Esophagus muscularis mucosa (tissue), 4 donors: ENCODE results near the gene DYNLT3. TPM values are rescaled to one million over a fixed set of nuclear protein-coding genes. Genes with fewer than 3 reads are reported as not detected.

Experiments
- DNase-seq: peaks from one replicate; pipeline ENCODE4 v3.0.0-alpha.2; 2017; ENCODE audit errors: extremely low spot score
- H3K27ac ChIP-seq, 4 donors: fragments of 200-600 bp; sonication (generic); replicated peaks in 1 of 4; 1 replicate in 3 of 4; 2 replicates in 1 of 4; pipeline ENCODE4 v1.5.1; 2016 to 2019; ENCODE audit warnings: mild to moderate bottlenecking in 1 of 4
- H3K27me3 ChIP-seq, 4 donors: fragments of 200-600 bp; sonication (generic); one replicate each; pipeline versions ENCODE4 v1.5.1 to v1.6.0; 2016 to 2019
- H3K36me3 ChIP-seq, 4 donors: fragments of 200-600 bp; sonication (generic); one replicate each; pipeline ENCODE4 v1.5.1; 2016 to 2019
- H3K4me1 ChIP-seq, 4 donors: fragments of 200-600 bp; sonication (generic); one replicate each; pipeline ENCODE4 v1.5.1; 2016 to 2019
- H3K4me3 ChIP-seq, 4 donors: fragments of 200-600 bp; sonication (generic); 1 replicate in 2 of 4; 2 replicates in 2 of 4; pipeline ENCODE4 v1.5.1; 2016 to 2019; ENCODE audit warnings: mild to moderate bottlenecking in 4 of 4, moderate library complexity in 1 of 4
- H3K9me3 ChIP-seq, 4 donors: fragments of 200-600 bp; sonication (generic); 1 replicate in 3 of 4; 2 replicates in 1 of 4; pipeline ENCODE4 v1.5.1; 2016 to 2019
- EP300 ChIP-seq: sonication (generic); formaldehyde crosslinking; IDR thresholded peaks from one replicate; pipeline ENCODE4 v1.6.1; 2017; ENCODE audit warnings: antibody characterized with exemption
- POLR2A ChIP-seq: fragments of 450-650 bp; IDR thresholded peaks from one replicate; pipeline ENCODE4 v1.6.1; 2017; ENCODE audit warnings: antibody characterized with exemption, moderate library complexity, mild to moderate bottlenecking, low read depth
- POLR2AphosphoS5 ChIP-seq, 2 donors: sonication (generic); formaldehyde crosslinking; IDR thresholded peaks; one replicate each; pipeline ENCODE4 v1.6.1; 2017; ENCODE audit warnings: antibody characterized with exemption in 2 of 2
- WGBS: methylation state at CpG from one replicate; pipeline ENCODE4 v1.1.5; 2018; 5-methylcytosine and 5-hydroxymethylcytosine counted together
- intact Hi-C: fragments of 100-400 bp; cut with DNase I; formaldehyde crosslinking; loops from one replicate; pipeline ENCODE4 v1.15.1; 2023
- total RNA-seq, 4 donors: library from RNA; depleted of rRNA; stranded (reverse); fragments of >200 nt; gene quantifications; one replicate each; pipeline versions ENCODE4 v1.1.0 to v1.2.1, GENCODE V29; 2016
- TF ChIP-seq, protein P1 (sequence below), 3 experiments: fragments of 200-600 bp in 2 of 3; fragments of 450-650 bp in 1 of 3; sonication (generic) in 2 of 3; IDR thresholded peaks; one replicate each; pipeline ENCODE4 v1.5.1; 2017 to 2019; ENCODE audit warnings: antibody characterized with exemption in 3 of 3, mild to moderate bottlenecking in 2 of 3, moderate library complexity in 1 of 3

DYNLT3 gene
- total RNA-seq, 4 donors from 2014 or later: 37.7 to 55.7 (median 49.9) TPM

DNA sequence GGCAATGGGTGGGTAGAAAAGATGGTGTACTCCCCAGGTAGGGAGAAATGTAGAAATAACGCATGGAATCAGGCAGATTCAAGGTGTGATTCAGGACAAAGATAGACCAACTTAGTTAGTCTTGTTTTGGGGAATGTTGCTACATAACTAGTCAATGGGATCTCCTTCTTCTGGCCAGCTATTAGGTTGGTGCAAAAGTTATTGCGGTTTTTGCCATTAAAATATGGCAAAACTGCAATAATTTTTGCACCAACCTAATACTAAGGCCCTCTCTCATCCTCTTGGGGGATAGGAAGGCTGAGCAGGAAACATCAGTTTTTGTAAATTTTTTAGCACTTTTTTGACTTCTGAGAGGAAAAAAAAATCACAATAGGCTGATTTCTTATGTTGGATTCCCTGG, 44.3 kb downstream of the DYNLT3 start:
- no peaks in the 10 kb centered on the region for H3K4me1 ChIP-seq
- DNase-seq: no peak
- no peak overlapping the region for H3K27ac ChIP-seq
- no peak for TF ChIP-seq POLR2AphosphoS5 (IDR thresholded peaks at IDR 0.05)
- no peak for TF ChIP-seq POLR2A
- no peak for TF ChIP-seq EP300
- TF ChIP-seq, protein P1, sequence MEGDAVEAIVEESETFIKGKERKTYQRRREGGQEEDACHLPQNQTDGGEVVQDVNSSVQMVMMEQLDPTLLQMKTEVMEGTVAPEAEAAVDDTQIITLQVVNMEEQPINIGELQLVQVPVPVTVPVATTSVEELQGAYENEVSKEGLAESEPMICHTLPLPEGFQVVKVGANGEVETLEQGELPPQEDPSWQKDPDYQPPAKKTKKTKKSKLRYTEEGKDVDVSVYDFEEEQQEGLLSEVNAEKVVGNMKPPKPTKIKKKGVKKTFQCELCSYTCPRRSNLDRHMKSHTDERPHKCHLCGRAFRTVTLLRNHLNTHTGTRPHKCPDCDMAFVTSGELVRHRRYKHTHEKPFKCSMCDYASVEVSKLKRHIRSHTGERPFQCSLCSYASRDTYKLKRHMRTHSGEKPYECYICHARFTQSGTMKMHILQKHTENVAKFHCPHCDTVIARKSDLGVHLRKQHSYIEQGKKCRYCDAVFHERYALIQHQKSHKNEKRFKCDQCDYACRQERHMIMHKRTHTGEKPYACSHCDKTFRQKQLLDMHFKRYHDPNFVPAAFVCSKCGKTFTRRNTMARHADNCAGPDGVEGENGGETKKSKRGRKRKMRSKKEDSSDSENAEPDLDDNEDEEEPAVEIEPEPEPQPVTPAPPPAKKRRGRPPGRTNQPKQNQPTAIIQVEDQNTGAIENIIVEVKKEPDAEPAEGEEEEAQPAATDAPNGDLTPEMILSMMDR (IDR thresholded peaks at IDR 0.05): no peak
- no peaks in the 10 kb centered on the region for H3K27me3 ChIP-seq
- intact Hi-C loops: no loop called here
- 57% methylated on average over 2 of the region's 2 CpGs for WGBS
- no peaks in the 10 kb centered on the region for H3K36me3 ChIP-seq
- no peak overlapping the region for H3K4me3 ChIP-seq
- H3K9me3 ChIP-seq: no peaks in the 10 kb centered on the region

DNA sequence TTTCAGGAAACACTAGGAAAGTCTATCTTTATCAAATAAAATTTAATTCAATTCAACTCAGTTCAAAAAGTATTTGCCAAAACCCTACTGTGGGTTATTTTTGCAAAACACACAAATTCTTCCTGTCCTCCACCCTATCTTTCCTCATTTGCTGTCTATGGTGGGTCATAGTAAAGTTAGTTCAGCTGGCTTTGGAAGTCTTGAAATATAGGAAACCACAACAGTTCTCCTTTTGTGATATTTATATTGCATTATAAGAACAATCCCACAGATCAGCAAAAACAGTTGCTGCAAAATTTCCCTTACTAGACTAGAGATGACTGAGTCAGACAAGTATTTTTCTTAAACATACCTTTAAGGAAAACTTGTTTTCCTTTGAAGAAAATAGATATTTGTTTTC, 45.3 kb downstream of the DYNLT3 start:
- DNase-seq: no peak
- Histone ChIP-seq H3K27ac (no peak overlapping the region), H3K9me3 (no peaks in the 10 kb centered on the region), H3K4me3 (no peak overlapping the region), H3K27me3 (no peaks in the 10 kb centered on the region), H3K4me1 (no peaks in the 10 kb centered on the region), H3K36me3 (no peaks in the 10 kb centered on the region)
- TF ChIP-seq, protein P1 (IDR thresholded peaks at IDR 0.05): no peak
- TF ChIP-seq EP300 (no peak), POLR2A (no peak), POLR2AphosphoS5 (IDR thresholded peaks at IDR 0.05) (no peak)
- intact Hi-C loops: no loop called here

DNA sequence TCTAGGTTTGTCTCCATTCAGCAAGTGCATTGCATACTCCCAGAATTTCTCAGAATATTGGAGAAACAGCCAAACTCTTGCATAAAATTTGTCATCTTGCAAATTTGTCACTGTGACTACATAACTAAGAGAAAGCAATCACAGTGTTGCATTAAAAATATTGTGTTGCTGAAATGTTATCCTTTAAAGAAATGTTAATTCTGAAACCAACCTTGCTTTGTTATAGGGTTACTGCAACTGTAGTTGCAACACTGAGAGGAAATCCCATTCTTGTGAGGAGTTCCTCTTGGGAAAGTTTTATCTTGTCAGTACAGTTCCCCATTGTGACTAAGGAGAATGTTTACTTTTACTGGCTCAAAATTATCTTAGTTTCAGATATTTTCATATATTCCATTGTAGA, 46.7 kb downstream of the DYNLT3 start:
- DNase-seq: no peak
- Histone ChIP-seq H3K27ac (no peak overlapping the region), H3K27me3 (no peaks in the 10 kb centered on the region), H3K9me3 (no peaks in the 10 kb centered on the region), H3K36me3 (no peaks in the 10 kb centered on the region), H3K4me1 (no peaks in the 10 kb centered on the region), H3K4me3 (no peak overlapping the region)
- no peak for TF ChIP-seq EP300
- TF ChIP-seq, protein P1 (IDR thresholded peaks at IDR 0.05): no peak
- no peak for TF ChIP-seq POLR2A
- no peak for TF ChIP-seq POLR2AphosphoS5 (IDR thresholded peaks at IDR 0.05)
- intact Hi-C loops: no loop called here

DNA sequence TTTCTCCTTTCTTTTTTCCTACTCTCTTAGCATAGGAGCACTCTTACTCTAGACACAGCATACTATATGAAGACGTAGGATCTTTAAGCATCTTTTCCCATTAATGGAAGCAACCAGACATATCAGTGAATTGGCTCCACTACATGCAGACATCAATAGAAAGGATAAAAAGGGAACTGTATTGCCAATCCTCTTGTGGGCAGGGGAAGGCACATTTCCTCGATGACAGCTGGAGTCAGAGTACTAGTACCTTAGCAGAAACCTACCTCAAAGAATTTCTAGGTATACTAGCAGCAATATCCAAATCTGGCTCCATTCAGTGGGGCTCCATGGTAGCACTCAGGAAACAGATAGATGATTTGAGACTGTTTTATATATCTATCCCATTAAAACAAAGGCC, 47.4 kb downstream of the DYNLT3 start:
- Histone ChIP-seq H3K9me3 (no peaks in the 10 kb centered on the region), H3K27ac (no peak overlapping the region), H3K4me3 (no peak overlapping the region), H3K36me3 (no peaks in the 10 kb centered on the region), H3K27me3 (no peaks in the 10 kb centered on the region), H3K4me1 (no peaks in the 10 kb centered on the region)
- 85% methylated on average over 2 of the region's 2 CpGs for WGBS
- intact Hi-C loops: no loop called here
- no peak for TF ChIP-seq EP300
- no peak for TF ChIP-seq POLR2AphosphoS5 (IDR thresholded peaks at IDR 0.05)
- TF ChIP-seq, protein P1 (IDR thresholded peaks at IDR 0.05): no peak
- no peak for TF ChIP-seq POLR2A
- no peak for DNase-seq

DNA sequence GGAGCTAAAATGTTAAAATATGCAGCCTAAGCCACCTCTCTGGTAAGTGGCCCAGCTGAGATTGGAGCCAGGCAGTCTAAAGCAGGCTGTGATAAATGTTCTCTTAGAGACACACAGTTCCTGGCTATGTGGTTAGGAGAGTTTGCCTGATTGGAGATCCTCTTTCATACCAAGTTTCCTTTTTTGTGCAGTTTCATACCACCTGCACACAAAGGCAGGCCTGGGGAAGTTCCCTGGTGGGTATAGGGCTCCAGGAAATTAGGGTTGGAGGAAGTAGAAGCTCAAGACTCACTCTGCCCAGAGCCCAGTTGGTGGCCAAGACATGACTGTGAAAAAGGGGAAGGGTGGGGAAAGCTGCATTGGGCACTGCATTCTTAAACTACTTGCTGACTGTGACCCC, 50.6 kb downstream of the DYNLT3 start:
- no peak overlapping the region for H3K27ac ChIP-seq
- H3K4me1 ChIP-seq: no peaks in the 10 kb centered on the region
- no peaks in the 10 kb centered on the region for H3K9me3 ChIP-seq
- H3K4me3 ChIP-seq: no peak overlapping the region
- DNase-seq: no peak
- H3K27me3 ChIP-seq: no peaks in the 10 kb centered on the region
- no peak for TF ChIP-seq EP300
- TF ChIP-seq, protein P1 (IDR thresholded peaks at IDR 0.05): no peak
- TF ChIP-seq POLR2AphosphoS5 (IDR thresholded peaks at IDR 0.05): no peak
- no peak for TF ChIP-seq POLR2A
- no peaks in the 10 kb centered on the region for H3K36me3 ChIP-seq
- intact Hi-C loops: no loop called here
